ENCODE data around the gene CIB4.

DNA sequence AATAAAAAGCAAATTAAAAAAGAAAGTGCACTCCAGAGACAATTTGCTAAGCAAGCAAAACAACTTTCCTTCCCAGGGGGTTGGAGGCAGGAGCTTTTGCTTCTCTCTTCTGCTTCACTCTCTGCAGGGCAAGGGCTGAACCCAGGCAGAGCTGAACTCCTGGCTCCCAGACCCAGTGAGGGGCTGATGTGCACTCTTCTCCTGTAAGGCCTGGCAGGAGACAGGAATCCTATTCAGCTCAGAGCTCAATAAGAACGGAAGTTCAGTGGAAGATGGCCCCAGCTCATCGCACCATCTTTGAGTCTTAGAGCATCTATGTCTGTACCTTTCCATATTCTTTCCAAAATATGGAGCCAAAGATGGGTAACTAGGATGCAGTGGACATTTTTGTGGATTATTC is 29.1 kb downstream of the CIB4 start:
- TF ChIP-seq EZH2 (IDR thresholded peaks at IDR 0.05; ENCODE audit: insufficient read depth, poor library complexity, severe bottlenecking) (no peak), EZH2phosphoT487 (IDR thresholded peaks at IDR 0.05; ENCODE audit: insufficient read depth, low read depth) (no peak)

Data from GM23248 (cell line).